ENCODE measurements around the gene SPECC1.

SPECC1 gene

DNA sequence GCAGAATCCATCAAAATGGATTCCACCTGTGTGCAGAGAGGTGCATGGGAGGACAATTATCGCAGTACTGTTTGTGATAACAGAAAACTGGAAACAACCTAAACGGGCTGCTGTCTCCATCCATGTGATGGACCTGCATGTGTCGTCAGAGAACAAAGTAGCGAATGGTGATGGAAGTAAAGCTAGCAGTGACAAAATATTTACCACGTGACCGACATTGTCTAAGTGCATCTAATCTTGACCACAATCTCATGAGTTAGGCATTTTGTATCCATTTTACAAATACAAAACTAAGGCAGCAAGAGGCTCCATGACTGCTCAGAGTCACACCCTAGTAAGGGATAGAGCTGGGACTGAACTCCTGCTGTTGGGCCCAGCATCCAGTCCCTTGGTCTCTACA lies 270.9 kb downstream of the SPECC1 start:
- no peak for DNase-seq

- peak in 1 of 2 donors; percentile 33 for DNase-seq
Observed at GRCh38 chr17:20280851-20281250, 271.7 kb downstream of the SPECC1 start.

DNA sequence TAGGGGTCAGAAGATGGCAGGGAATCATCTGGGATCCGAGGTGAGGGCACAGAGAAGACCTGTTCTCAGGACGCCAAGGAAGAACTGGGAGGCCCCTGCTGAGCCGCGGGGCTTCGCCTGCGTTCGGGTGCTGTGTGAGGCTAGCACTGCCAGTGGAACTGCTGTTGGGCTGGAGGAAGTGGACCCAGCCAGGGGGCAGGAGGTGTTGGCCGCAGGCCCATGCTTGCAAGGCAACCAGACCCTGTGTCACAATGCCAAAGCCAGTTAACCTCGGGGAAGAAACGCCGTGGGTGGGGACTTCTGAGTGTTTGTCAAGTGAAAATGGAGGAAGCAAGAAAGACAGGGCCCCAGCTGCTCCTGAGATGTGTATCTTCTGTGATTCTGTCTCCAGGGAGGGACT lies 272.7 kb downstream of the SPECC1 start:
- peak in 1 of 2 donors; percentile 48 for DNase-seq

- DNase-seq: no peak
Observed at GRCh38 chr17:20282526-20283308, 273.6 kb downstream of the SPECC1 start.

GRCh38 chr17:20284022-20284421 lies 274.9 kb downstream of the SPECC1 start:
- no peak for DNase-seq

DNA sequence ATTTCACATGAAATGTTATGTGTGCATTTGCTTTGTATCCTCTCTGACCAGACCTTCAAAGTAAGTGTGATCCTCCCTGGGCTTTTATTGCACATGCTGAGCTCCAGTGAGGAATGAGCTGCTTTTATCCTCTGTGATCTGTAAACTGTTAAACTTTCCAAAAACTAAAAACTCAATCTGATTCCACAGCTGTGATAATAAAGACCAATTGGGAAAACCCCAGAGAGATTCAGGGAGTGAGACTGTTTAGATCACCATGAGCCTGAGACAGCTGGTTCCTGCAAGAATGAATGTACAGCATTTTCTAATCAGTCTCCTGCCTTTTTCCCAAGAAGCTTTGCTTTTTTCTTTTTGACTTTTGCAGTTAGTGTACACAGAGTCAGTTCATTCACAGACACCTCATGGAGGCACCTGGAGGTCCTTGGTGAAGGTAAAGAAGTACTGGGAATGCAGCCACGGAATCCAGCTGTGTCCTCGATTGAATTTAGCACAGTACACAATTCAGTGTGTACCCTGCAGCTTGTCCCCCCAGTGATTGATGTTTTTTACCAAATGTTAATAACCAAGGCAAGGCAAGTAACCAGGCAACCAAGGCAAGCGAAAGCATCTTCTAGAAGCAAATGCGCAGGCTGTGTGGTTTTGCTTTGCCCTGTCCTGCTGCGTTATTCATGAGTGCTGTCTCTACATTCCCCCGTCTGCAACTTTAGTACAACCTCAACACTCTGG lies 275.6 kb downstream of the SPECC1 start:
- no peak for DNase-seq

DNA sequence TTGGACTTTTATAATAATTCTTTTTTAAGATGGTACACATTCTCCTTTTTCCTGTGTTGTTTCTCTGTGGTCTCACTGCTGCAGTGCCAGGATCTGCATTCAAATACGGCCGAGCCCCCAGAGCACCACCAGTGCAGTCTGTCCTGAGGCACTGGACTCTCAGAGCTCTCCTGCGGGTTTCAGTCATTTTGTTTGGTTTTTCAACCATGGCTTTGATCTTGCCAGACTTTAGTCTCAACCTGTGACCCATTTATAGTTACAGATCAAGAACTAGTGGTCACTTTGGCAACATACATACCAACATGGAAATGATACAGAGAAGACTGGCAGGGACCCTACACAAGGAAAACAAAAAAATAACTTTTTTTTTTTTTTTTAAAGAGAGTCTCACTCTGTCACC lies 280.8 kb downstream of the SPECC1 start:
- DNase-seq: no peak

DNA sequence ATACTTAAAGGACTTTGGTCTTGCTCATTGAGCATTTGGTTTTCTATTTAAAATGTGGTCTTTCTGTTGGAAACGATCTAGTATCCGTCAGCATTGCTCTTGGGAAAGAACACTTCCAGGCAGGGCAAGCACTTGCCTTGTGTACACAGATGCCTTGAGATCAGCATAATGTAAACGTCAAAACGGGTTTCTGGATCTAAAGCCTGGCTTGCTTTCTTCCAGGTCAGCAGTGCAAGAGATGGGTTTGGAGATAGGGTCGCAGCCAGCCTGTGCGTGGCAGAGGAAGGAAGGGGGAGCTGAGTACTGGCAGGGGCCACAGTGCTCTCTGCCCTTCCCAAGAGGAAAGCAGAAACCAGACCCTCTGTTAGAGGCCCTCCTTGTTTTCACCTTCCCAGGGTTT lies 282.7 kb downstream of the SPECC1 start:
- DNase-seq: no peak

DNA sequence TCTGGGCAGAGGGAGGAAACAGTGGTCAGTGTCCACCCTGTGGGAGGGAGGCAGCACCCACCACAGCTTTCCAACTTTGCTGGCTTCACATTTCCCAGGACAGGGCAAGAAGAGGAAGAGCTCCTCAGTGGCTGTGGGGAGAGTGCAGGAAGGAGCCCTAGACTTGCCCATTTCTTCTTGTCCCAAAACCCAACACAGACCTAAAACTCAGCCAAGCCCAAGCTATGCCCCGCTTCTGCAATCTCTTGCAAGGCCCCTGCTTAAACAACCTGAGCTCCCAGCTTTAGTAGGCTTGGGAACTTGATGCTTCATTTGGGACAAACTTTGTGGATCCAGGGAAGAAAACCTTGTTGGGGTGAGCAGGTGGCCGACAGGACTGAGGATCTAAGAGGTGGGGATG lies 284.3 kb downstream of the SPECC1 start:
- DNase-seq: no peak

- no peak for DNase-seq
Observed at GRCh38 chr17:20294120-20294519, 285.0 kb downstream of the SPECC1 start.

- DNase-seq: no peak
Observed at GRCh38 chr17:20299013-20299412, 289.9 kb downstream of the SPECC1 start.

DNA sequence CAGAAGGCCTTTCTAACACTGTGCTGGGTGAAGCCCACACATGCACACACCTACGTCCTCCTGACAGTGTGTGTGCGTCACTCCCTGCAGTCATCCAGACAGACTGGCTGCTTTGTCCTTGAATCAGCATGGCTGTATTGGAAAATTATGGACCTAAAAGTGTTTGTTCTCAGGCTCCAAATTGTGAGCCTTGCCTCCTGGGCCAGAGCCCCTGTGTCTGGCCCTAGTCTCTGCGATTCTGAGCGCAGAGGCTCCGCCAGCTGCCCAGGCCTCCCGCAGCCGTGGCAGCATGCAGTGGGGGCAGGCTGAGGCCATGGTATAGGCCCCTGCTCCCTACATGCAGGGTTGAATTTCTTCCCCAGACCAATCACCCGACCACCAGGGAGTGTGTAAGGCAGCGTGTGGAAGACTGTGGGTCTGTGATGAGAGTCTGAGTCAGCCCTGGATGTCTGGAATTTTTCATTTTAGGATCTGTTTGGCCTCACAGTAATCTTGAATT lies 291.3 kb downstream of the SPECC1 start:
- no peak for DNase-seq

GRCh38 chr17:20302246-20302917 lies 293.2 kb downstream of the SPECC1 start:
- no peak for DNase-seq

DNA sequence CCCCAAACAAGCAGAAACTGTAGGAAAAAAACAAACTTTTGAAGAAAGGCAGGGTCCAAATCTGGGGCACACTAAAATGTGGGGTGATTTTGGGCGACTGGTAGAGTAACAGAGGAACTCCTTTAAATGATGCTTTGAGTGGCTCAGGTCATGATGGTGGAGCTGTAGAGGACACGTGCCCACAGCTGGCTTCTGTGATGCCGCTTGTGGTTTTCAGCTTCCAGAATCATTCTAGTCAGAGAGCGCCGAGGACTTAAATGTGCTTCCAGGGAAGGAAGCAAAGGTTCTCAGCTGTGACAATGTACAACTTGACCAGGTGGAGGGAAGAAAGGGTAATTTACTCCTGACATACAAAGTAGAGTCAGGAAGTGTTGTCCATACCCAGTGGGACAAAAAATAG lies 295.8 kb downstream of the SPECC1 start:
- DNase-seq: no peak

- DNase-seq: no peak
Observed at GRCh38 chr17:20306924-20307323, 297.8 kb downstream of the SPECC1 start.

DNA sequence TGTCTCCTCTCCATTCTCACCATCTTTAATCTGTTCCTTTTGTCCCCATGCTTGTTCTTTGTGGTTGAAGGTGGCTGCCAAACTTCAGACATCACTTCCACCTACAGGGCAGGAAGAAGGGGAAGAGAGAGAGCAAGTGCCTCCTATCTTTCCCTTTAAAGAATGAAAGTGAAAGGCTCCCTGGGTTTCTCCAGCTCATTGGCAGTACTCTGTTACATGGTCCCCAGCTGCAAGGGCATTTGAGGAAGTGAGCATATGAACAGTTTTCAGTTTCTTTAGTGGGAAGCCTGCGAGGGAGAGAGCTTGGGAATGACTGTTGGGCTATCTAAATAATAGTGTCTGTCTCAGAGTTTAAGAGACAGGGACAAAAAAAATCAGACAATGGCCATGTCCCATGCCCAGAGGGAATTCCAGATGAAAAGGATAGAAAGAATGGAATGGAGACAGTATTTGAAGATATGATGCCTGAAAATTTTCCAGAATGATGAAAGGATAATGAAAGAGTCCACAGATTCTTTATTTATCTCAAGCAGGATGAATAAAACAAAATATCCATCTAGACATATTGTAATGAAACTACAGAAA lies 298.3 kb downstream of the SPECC1 start:
- DNase-seq: no peak

- DNase-seq: no peak
Observed at GRCh38 chr17:20310481-20310880, 301.3 kb downstream of the SPECC1 start.

- no peak for DNase-seq
Observed at GRCh38 chr17:20313306-20313705, 304.1 kb downstream of the SPECC1 start.

- no peak for DNase-seq
Observed at GRCh38 chr17:20313891-20314290, 304.7 kb downstream of the SPECC1 start.

DNA sequence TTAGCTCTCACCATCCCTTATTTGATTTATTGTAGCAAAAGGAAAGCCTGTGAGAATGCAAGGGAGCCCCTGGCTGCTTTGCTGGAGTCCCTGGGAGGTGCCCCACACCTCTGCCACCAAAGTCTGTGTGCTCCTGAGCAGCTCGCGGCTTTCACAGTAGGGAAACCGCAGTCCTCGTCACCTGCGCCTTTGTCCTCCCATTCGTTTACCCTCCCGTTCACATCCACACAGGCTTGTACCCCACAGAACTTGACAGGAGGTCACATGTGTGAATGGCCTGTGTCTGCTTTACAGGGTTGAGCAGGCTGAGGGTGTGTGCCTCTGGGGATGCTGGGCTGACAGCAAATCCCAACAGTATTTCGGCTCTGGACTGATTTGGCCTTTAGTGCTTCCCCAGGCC lies 305.7 kb downstream of the SPECC1 start:
- no peak for DNase-seq

DNA sequence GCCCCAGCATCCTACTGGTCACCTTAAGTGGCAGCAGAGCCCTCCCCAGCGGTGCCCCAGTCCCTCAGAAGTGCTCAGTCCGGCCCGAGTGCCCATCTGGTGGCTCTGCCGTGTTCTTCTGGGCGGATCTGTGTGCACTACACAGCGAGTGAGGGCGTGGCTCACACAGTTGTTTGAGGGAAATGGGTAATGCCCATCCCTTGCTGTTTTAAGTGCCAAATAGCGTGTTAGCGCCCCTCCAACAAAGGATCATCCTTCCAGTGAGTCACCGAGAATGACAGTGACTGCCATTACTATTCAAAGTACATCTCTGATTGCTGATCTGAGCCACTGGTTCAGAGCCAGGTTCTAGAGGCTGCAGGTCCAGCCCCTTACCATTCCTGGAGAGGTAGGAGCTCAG lies 306.2 kb downstream of the SPECC1 start:
- no peak for DNase-seq

GRCh38 chr17:20315821-20316220 lies 306.7 kb downstream of the SPECC1 start:
- DNase-seq: no peak

GRCh38 chr17:20320535-20321229 lies 311.5 kb downstream of the SPECC1 start:
- DNase-seq: peak; percentile 83
